Panc1 (cell line): ENCODE data around the gene RAB3GAP2. TPM values are rescaled to one million over a fixed set of nuclear protein-coding genes. Genes with fewer than 3 reads are reported as not detected.

Experiments used
- ATAC-seq: fragments of 200-7000 bp; cut with Tn5 transposase; 2 replicates; pipeline ENCODE4 v1.9.1; 2020; ENCODE audit warnings: mild to moderate bottlenecking, moderate library complexity
- BruUV-seq: library from RNA; stranded (reverse); fragments of 400-500 nt; replicated peaks from 2 replicates; lab custom pipeline; 2021; lab: Mats Ljungman, UMichigan
- CTCF ChIA-PET: fragments of 300-600 bp; sonication (Branson Sonifier 250); formaldehyde crosslinking; loops from one replicate; lab custom pipeline; 2022; ENCODE audit warnings: antibody characterized with exemption; lab: Charles Lee
- POLR2A ChIA-PET: fragments of 300-600 bp; sonication (Branson Sonifier 250); formaldehyde crosslinking; loops from one replicate; lab custom pipeline; 2022; ENCODE audit warnings: antibody characterized with exemption; lab: Charles Lee
- DNase-seq: peaks from one replicate; pipeline ENCODE4 v3.0.0-alpha.2; 2010; ENCODE audit warnings: low read depth, low spot score
- H3K27ac ChIP-seq: 2 replicates; pipeline ENCODE4 v1.5.1; 2011; ENCODE audit warnings: mild to moderate bottlenecking, low read length, inconsistent platforms
- H3K27me3 ChIP-seq: fragments of 200-500 bp; sonication (Bioruptor generic); 2 replicates; pipeline ENCODE4 v1.6.0; 2014; ENCODE audit warnings: low read length, inconsistent platforms; ENCODE audit not compliant: control insufficient read depth, insufficient read depth
- H3K36me3 ChIP-seq: fragments of 200-500 bp; sonication (Bioruptor generic); 2 replicates; pipeline ENCODE4 v1.5.1; 2014; ENCODE audit warnings: inconsistent platforms, mild to moderate bottlenecking, low read length, moderate library complexity; ENCODE audit not compliant: control insufficient read depth, insufficient read depth
- H3K4me1 ChIP-seq: 2 replicates; pipeline ENCODE4 v1.5.1; 2011; ENCODE audit warnings: inconsistent platforms, mild to moderate bottlenecking, low read length, moderate library complexity; ENCODE audit not compliant: control insufficient read depth, insufficient read depth
- H3K4me3 ChIP-seq, 2 experiments: 2 replicates each; pipeline ENCODE4 v1.5.1; 2011 to 2012; ENCODE audit warnings: low read depth in 2 of 2, low read length in 2 of 2, mild to moderate bottlenecking in 2 of 2, inconsistent platforms in 1 of 2, moderate library complexity in 1 of 2
- H3K9me3 ChIP-seq: fragments of 200-500 bp; sonication (Bioruptor generic); 2 replicates; pipeline ENCODE4 v1.5.1; 2014; ENCODE audit warnings: low read depth, mild to moderate bottlenecking, inconsistent platforms, low read length, moderate library complexity; ENCODE audit not compliant: control insufficient read depth, insufficient read depth
- CTCF ChIP-seq: fragments of 450-650 bp; IDR thresholded peaks from 2 replicates; pipeline ENCODE4 v1.5.1; 2017; ENCODE audit warnings: mild to moderate bottlenecking
- POLR2AphosphoS5 ChIP-seq: IDR thresholded peaks from 2 replicates; pipeline ENCODE4 v1.6.1; 2012; ENCODE audit warnings: mild to moderate bottlenecking, low read depth, low read length, moderate library complexity
- REST ChIP-seq, 2 experiments: IDR thresholded peaks; 2 replicates each; pipeline ENCODE4 v1.6.1; 2011 to 2012; ENCODE audit warnings: low read depth in 2 of 2, control low read depth in 1 of 2, low read length in 1 of 2, mild to moderate bottlenecking in 1 of 2, moderate library complexity in 1 of 2; ENCODE audit not compliant: insufficient read depth in 1 of 2
- SIN3A ChIP-seq: IDR thresholded peaks from 2 replicates; pipeline ENCODE4 v1.6.1; 2012; ENCODE audit warnings: low read depth, mild to moderate bottlenecking, low read length, moderate library complexity, borderline replicate concordance; ENCODE audit not compliant: insufficient read depth
- TCF7L2 ChIP-seq: IDR thresholded peaks from 2 replicates; pipeline ENCODE4 v1.6.1; 2011; ENCODE audit warnings: mild to moderate bottlenecking, low read depth, low read length, inconsistent platforms
- in situ Hi-C: cut with HindIII; loops from 2 replicates; pipeline ENCODE4 v1.10.0; 2016; ENCODE audit warnings: low sequenced_read_pairs, low pct_unique_long_range_greater_than_20kb
- intact Hi-C: fragments of 100-400 bp; cut with micrococcal nuclease; formaldehyde crosslinking; loops from one replicate; pipeline ENCODE4 v1.10.0; 2022; ENCODE audit not compliant: unreplicated experiment
- total RNA-seq: library from RNA; stranded (reverse); gene quantifications from one replicate; pipeline ENCODE4 v1.2.1, GENCODE V29; 2021; ENCODE audit not compliant: unreplicated experiment

Gene RAB3GAP2
- total RNA-seq, 1 experiment from 2014 or later, result 39.0 TPM

- in situ Hi-C loops (no loop called here), intact Hi-C loops (no loop called here)
- POLR2A ChIA-PET, result no interaction called here
- no peak for ATAC-seq
- no peak for DNase-seq
- BruUV-seq, result no TSS peak
- Histone ChIP-seq H3K9me3 (no peaks in the 10 kb centered on the region), H3K27ac (no peak overlapping the region), H3K4me3 (no peak overlapping the region), H3K4me1 (no peaks in the 10 kb centered on the region), H3K36me3 (peaks cover 10% of the 10 kb centered on the region), H3K27me3 (no peaks in the 10 kb centered on the region)
- CTCF ChIA-PET, result no interaction called here
- TF ChIP-seq TCF7L2, result no peak
Measured at GRCh38 chr1:220166853-220167252, 105.4 kb downstream of the RAB3GAP2 start.

- no peaks in the 10 kb centered on the region for H3K9me3 ChIP-seq
- H3K27me3 ChIP-seq, result no peaks in the 10 kb centered on the region
- BruUV-seq, result TSS peak; percentile 10
- DNase-seq (no peak), ATAC-seq (no peak)
- H3K4me1 ChIP-seq, result no peaks in the 10 kb centered on the region
- intact Hi-C loops (no loop called here), in situ Hi-C loops (no loop called here)
- TF ChIP-seq TCF7L2 (no peak), CTCF (no peak), REST (IDR thresholded peaks at IDR 0.05; ENCODE audit: insufficient read depth in 1 of 2, low read depth in 2 of 2, low read length in 1 of 2) (no peak), POLR2AphosphoS5 (no peak), SIN3A (no peak)
- ChIA-PET CTCF (no interaction called here), POLR2A (no interaction called here)
- H3K4me3 ChIP-seq, result no peak overlapping the region
- H3K36me3 ChIP-seq, result peaks cover 8% of the 10 kb centered on the region
- no peak overlapping the region for H3K27ac ChIP-seq
Measured at GRCh38 chr1:220164517-220164916, 107.7 kb downstream of the RAB3GAP2 start.

- ATAC-seq, result no peak
- in situ Hi-C loops (no loop called here), intact Hi-C loops (no loop called here)
- no peaks in the 10 kb centered on the region for H3K27me3 ChIP-seq
- BruUV-seq, result no TSS peak
- no peak for DNase-seq
- CTCF ChIA-PET, result no interaction called here
- H3K4me3 ChIP-seq, result no peak overlapping the region
- H3K36me3 ChIP-seq, result peaks cover 8% of the 10 kb centered on the region
- H3K4me1 ChIP-seq, result no peaks in the 10 kb centered on the region
- TF ChIP-seq REST (IDR thresholded peaks at IDR 0.05; ENCODE audit: insufficient read depth in 1 of 2, low read depth in 2 of 2, low read length in 1 of 2), result no peak
- TF ChIP-seq TCF7L2, result no peak
- TF ChIP-seq CTCF, result no peak
- no peak for TF ChIP-seq SIN3A
- no peak for TF ChIP-seq POLR2AphosphoS5
- POLR2A ChIA-PET, result no interaction called here
- no peaks in the 10 kb centered on the region for H3K9me3 ChIP-seq
- H3K27ac ChIP-seq, result no peak overlapping the region
Measured at GRCh38 chr1:220164116-220164515, 108.1 kb downstream of the RAB3GAP2 start.
